Adrenal gland (tissue), 12 donors: ENCODE data around the gene ATOH7. TPM values are rescaled to one million over a fixed set of nuclear protein-coding genes. Genes with fewer than 3 reads are reported as not detected.

ENCODE experiments used
- DNase-seq, 7 donors: peaks; one replicate each; pipeline ENCODE4 v3.0.0-alpha.2; 2019 to 2020
- H3K27ac ChIP-seq, 5 donors: fragments of 200-600 bp; sonication (generic) in 4 of 5; 1 replicate in 3 of 5; 2 replicates in 2 of 5; pipeline versions ENCODE4 v1.5.1 to v1.8.0; 2016 to 2020; ENCODE audit warnings: mild to moderate bottlenecking in 1 of 5
- H3K27me3 ChIP-seq: fragments of 200-600 bp; 2 replicates; pipeline ENCODE4 v1.8.0; 2021
- H3K36me3 ChIP-seq, 2 donors: fragments of 200-600 bp; replicated peaks in 1 of 2; 1 replicate in 1 of 2; 2 replicates in 1 of 2; pipeline versions ENCODE4 v1.5.1 to v1.8.0; 2018 to 2022
- H3K4me1 ChIP-seq, 2 donors: fragments of 200-600 bp; replicated peaks in 1 of 2; 1 replicate in 1 of 2; 2 replicates in 1 of 2; pipeline versions ENCODE4 v1.5.1 to v1.8.0; 2018 to 2021
- H3K4me3 ChIP-seq, 4 donors: fragments of 200-600 bp; sonication (generic) in 3 of 4; one replicate each; pipeline ENCODE4 v1.5.1; 2016 to 2018
- H3K9me3 ChIP-seq, 3 donors: fragments of 200-600 bp; sonication (generic) in 1 of 3; replicated peaks in 1 of 3; 1 replicate in 2 of 3; 2 replicates in 1 of 3; pipeline versions ENCODE4 v1.5.1 to v1.8.0; 2016 to 2021
- CTCF ChIP-seq, 6 experiments: fragments of 450-650 bp in 4 of 6; fragments of 200-600 bp in 2 of 6; sonication (generic) in 1 of 6; IDR thresholded peaks; 1 replicate in 5 of 6; 2 replicates in 1 of 6; pipeline versions ENCODE4 v1.5.1 to v1.8.0; 2016 to 2021; ENCODE audit warnings: antibody characterized with exemption in 6 of 6, mild to moderate bottlenecking in 2 of 6, moderate library complexity in 1 of 6
- POLR2A ChIP-seq, 2 donors: fragments of 450-650 bp; IDR thresholded peaks; one replicate each; pipeline ENCODE4 v1.6.1; 2017; ENCODE audit warnings: antibody characterized with exemption in 2 of 2, mild to moderate bottlenecking in 2 of 2, moderate library complexity in 1 of 2
- WGBS, 4 donors: extraction: QIAGEN DNeasy Blood & Tissue Kit in 2 of 4; methylation state at CpG; one replicate each; pipeline versions ENCODE4 v1.1.5 to v1.1.7; 2013 to 2017; 5-methylcytosine and 5-hydroxymethylcytosine counted together
- intact Hi-C, 2 donors: fragments of 100-400 bp; cut with DNase I; formaldehyde crosslinking; loops; one replicate each; pipeline versions ENCODE4 v1.14.1 to v1.15.0; 2022 to 2023
- polyA plus RNA-seq, 3 donors: library from polyadenylated mRNA; stranded (reverse); fragments of 200-250 nt in 2 of 3; fragments of 350-450 nt in 1 of 3; fragmentation: Illumina TruSeq in 1 of 3; extraction: RNeasy Lipid Tissue Mini Kit (QIAGEN cat#74804) in 1 of 3; gene quantifications; one replicate each; pipeline ENCODE4 v1.2.3, GENCODE V29; 2013 to 2014
- total RNA-seq, 9 donors: library from RNA; depleted of rRNA in 4 of 9; stranded (reverse); fragments of >200 nt in 4 of 9; fragments of 120-200 nt in 1 of 9; fragmentation: NEBNext Ultra II Directional in 1 of 9; extraction: Animal tissue kit (Norgen Biotek cat#: 25700) in 1 of 9; gene quantifications; one replicate each; pipeline versions ENCODE4 v1.1.0 to v1.2.4, GENCODE V29; 2013 to 2023
- donor health status: healthy with polysubstance abuse.
- donor health status: Bipolar disorder and iron deficiency.
- donor health status: DM: yes; HTN: yes; CAD: no.
- donor health status: DM: no; HTN: no; CAD: no.
- donor health status: DM: no; HTN: no; CAD: no.
- donor health status: DM: yes; HTN: yes; CAD: no.

The ATOH7 gene
- total and polyA plus RNA-seq, 12 donors = 0.14 to 0.71 (median 0.29) TPM; not detected in 6

- Histone ChIP-seq H3K4me1 (no peaks in the 10 kb centered on the region), H3K27ac (no peak overlapping the region), H3K27me3 (no peaks in the 10 kb centered on the region), H3K9me3 (no peaks in the 10 kb centered on the region), H3K4me3 (no peak overlapping the region), H3K36me3 (no peaks in the 10 kb centered on the region)
- no peak for TF ChIP-seq POLR2A (IDR thresholded peaks at IDR 0.05)
- TF ChIP-seq CTCF (IDR thresholded peaks at IDR 0.05) = no peak
- DNase-seq = peak in 2 of 7 donors; percentile 13 to 23
- WGBS, 4 donors = 81 to 94% (median 88%) methylated on average over 5 to 8 of the region's 8 CpGs
- intact Hi-C loops = no loop called here
Observed at GRCh38 chr10:68261132-68261856, 29.4 kb upstream of the ATOH7 start.

GRCh38 chr10:68253346-68253745 is 21.4 kb upstream of the ATOH7 start:
- Histone ChIP-seq H3K4me3 (no peak overlapping the region), H3K27ac (no peak overlapping the region), H3K4me1 (no peaks in the 10 kb centered on the region), H3K27me3 (no peaks in the 10 kb centered on the region), H3K9me3 (no peaks in the 10 kb centered on the region), H3K36me3 (no peaks in the 10 kb centered on the region)
- 31 to 67% (median 52%) methylated on average over 1 of the region's 1 CpG for WGBS, 4 donors
- DNase-seq = no peak
- TF ChIP-seq POLR2A (IDR thresholded peaks at IDR 0.05) (no peak), CTCF (IDR thresholded peaks at IDR 0.05) (no peak)
- intact Hi-C loops = no loop called here

- no peaks in the 10 kb centered on the region for H3K36me3 ChIP-seq
- H3K9me3 ChIP-seq = no peaks in the 10 kb centered on the region
- H3K4me1 ChIP-seq = no peaks in the 10 kb centered on the region
- 75 to 86% (median 81%) methylated on average over 5 of the region's 5 CpGs for WGBS, 4 donors
- no peak overlapping the region for H3K4me3 ChIP-seq
- intact Hi-C loops = no loop called here
- TF ChIP-seq CTCF (IDR thresholded peaks at IDR 0.05) (no peak), POLR2A (IDR thresholded peaks at IDR 0.05) (no peak)
- H3K27ac ChIP-seq = no peak overlapping the region
- no peak for DNase-seq
- no peaks in the 10 kb centered on the region for H3K27me3 ChIP-seq
Observed at GRCh38 chr10:68251625-68252495, 19.9 kb upstream of the ATOH7 start.

- Histone ChIP-seq H3K36me3 (no peaks in the 10 kb centered on the region), H3K27me3 (no peaks in the 10 kb centered on the region), H3K27ac (no peak overlapping the region), H3K4me3 (no peak overlapping the region), H3K9me3 (no peaks in the 10 kb centered on the region), H3K4me1 (no peaks in the 10 kb centered on the region)
- no peak for TF ChIP-seq POLR2A (IDR thresholded peaks at IDR 0.05)
- no peak for TF ChIP-seq CTCF (IDR thresholded peaks at IDR 0.05)
- no peak for DNase-seq
- 85 to 89% (median 86%) methylated on average over 6 to 7 of the region's 7 CpGs for WGBS, 4 donors
- intact Hi-C loops = no loop called here
Observed at GRCh38 chr10:68251151-68251550, 19.2 kb upstream of the ATOH7 start.
